GM13976 (cell line): ENCODE results near the gene MACC1.

Experiments used
- DNase-seq: peaks from one replicate; pipeline ENCODE4 v3.0.0; 2012; ENCODE audit warnings: low spot score
- in situ Hi-C: fragments of 300-500 bp; cut with MboI; formaldehyde crosslinking; loops from one replicate; pipeline ENCODE4 v1.12.0; 2022; ENCODE audit warnings: low sequenced_read_pairs, mixed read lengths, inconsistent platforms; ENCODE audit not compliant: unreplicated experiment
- TF ChIP-seq, protein P1 (sequence below): IDR thresholded peaks from 2 replicates; pipeline ENCODE4 v1.5.1; 2012; ENCODE audit warnings: borderline replicate concordance, mild to moderate bottlenecking; ENCODE audit not compliant: insufficient read depth; ENCODE audit errors: extremely low read depth, missing control alignments, control extremely low read depth

Gene MACC1

DNA sequence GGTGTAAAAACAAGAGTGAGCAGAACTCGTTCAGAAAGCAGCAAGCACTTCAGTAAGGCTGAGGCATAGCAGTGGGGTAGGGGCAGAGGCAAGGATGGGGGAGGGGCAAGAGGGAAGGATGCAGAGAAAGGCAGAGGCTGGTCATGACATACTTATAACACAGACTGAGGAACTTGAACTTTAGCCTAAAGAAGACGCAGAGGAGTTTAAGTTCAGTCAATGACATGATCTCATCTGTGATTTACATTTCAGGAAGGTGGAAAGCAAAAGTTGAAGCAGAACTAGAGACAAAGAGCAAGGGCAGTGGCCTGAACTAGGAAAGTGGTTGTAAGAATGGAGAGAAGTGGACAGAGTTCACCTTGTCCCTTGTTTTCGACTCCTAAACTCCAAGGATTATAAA lies 15.8 kb downstream of the MACC1 start:
- in situ Hi-C loops, result no loop called here
- TF ChIP-seq, protein P1, sequence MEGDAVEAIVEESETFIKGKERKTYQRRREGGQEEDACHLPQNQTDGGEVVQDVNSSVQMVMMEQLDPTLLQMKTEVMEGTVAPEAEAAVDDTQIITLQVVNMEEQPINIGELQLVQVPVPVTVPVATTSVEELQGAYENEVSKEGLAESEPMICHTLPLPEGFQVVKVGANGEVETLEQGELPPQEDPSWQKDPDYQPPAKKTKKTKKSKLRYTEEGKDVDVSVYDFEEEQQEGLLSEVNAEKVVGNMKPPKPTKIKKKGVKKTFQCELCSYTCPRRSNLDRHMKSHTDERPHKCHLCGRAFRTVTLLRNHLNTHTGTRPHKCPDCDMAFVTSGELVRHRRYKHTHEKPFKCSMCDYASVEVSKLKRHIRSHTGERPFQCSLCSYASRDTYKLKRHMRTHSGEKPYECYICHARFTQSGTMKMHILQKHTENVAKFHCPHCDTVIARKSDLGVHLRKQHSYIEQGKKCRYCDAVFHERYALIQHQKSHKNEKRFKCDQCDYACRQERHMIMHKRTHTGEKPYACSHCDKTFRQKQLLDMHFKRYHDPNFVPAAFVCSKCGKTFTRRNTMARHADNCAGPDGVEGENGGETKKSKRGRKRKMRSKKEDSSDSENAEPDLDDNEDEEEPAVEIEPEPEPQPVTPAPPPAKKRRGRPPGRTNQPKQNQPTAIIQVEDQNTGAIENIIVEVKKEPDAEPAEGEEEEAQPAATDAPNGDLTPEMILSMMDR, result no peak
- DNase-seq, result peak; percentile 44

DNA sequence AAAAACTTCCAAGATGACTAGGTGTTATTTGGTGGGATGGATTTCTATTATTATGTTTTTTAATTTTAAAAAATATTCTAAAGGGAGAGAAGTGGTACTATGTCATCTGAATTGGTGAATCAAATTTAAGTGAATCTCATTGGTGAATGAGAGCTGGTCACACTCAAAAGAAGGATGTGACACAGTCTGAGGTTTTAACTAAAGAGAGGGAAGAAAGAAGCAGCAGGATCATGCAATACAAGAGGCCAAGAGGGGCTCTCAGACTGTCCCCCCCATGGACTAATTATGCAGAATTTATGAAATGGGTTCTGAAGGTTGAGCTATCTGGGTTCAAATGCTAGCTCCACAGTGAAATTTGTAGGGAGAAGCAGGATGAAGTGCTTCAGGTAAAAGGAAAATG lies 16.2 kb downstream of the MACC1 start:
- in situ Hi-C loops, result no loop called here
- TF ChIP-seq, protein P1, result no peak
- DNase-seq, result no peak

DNA sequence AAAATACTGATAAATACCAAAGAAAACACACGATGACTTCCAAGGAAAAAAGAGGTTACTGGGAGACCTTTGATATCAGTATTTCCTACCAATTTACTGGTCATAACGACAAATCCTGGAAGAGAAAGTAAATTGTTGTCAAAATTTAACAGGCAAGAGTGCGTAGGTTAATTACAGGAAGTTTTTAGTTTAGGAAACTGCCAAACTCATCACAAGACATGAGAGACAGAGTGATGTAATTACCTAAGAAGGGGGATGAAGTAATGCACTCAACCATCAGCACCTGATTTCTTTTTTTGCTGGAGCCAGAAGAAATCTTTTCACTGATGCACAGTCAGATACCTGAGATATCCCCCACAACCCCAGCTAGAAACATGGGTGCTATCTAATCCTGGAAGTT lies 16.8 kb downstream of the MACC1 start:
- in situ Hi-C loops, result no loop called here
- TF ChIP-seq, protein P1, result no peak
- peak; percentile 54 for DNase-seq

DNA sequence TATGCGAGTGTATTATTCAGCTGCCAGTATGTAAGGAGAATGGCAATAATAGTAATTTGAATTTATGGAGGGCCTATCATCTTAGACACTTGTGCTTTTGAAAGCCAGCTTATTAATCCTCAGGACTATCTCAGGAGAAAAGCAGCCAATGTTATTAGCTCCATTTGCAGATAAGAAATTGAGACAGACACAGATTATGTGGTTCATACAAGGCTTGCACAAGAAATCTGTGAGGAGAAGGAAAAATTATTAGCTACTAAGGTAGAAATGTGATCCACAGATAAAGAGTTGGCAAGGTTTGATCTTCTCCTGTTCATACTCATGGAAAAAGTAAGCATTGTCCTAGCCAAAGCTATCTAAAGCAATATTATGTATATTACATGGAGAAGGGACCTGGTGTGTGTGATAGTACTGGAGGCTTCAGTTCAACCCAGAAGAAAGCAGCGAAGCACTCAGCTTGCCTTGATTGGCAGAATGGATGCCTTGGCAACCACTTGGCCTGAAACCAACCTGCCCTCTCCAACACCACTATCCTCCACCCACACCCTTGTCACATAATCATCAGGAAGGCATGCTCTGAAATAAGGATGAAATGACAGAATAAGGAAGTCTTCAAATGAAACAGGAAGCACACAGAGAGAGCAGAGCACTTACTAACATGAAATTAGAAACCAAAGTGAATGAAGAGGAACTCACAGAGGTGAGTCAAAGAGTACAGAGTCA lies 18.0 kb downstream of the MACC1 start:
- peak; percentile 41 for DNase-seq
- TF ChIP-seq, protein P1, result no peak
- in situ Hi-C loops, result no loop called here

DNA sequence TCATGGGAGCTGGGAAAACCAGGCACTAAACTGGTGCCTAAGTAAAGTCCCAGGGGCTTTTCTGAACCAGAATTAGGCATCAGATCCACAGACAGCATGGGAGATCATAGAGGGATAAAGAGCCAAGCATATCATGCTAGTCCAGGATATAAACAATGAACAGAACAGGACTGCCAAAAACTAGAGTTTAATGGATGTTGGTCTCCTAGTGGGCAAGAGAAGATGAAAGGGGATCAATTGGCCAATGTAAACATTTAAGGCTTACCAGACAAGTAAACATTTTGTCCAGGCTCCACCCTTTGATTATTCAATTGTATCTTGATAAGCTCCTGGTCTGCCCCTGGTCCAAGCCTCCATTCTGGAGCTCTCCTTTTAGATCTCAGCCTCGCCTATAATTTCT lies 18.9 kb downstream of the MACC1 start:
- in situ Hi-C loops, result no loop called here

DNA sequence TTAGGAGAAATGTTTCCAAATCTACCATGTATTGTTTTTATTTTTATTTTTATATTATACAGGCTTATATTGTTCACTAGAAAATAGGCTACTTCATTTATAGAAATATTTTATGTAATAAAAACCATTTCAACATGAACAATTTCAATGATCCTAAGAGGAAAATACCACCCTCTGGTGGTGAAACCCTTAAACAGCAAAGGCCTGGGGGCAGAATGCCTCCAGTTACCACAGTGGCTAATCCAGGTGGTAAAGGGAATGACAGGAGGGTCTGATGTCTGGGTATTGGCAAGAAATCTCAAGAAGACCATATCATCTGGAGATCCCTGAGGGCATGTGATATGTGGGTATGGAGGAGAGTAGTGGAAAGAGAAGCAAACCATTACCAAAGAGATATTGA lies 19.3 kb downstream of the MACC1 start:
- TF ChIP-seq, protein P1, result peak; percentile 30
- in situ Hi-C loops, result no loop called here
- no peak for DNase-seq

More for the DNA sequence above, 18.9 kb downstream of the MACC1 start:
- TF ChIP-seq, protein P1, result no peak
- DNase-seq, result no peak

DNA sequence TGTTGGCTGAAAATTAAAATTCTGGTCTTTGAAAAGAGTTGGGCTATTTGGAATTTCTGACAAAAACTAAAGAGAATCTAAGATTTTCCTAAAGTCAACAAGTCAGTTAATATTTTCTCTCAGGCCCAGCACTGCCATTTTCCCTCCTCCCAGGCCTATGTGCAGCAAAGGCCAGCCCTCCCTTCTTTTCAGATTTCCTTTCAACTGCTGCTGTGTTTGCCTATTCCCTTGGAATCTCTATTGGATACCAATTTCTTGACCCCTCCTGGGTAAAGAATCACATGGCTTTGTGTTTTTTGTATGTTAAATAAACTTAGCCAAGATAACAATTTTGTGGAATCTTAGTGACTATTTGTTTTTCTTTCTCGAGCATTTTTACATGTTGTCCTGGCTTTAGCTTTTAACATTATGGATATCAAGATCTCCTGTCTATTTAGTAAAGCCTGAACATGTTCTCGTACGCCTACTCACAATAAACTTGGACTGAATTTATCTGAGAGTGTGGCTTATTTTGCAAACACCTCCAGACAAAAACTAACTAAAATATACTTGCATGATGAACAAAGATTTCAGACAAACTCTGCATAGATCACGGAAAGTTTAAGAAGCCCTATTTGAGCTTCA lies 19.9 kb downstream of the MACC1 start:
- TF ChIP-seq, protein P1, result no peak
- in situ Hi-C loops, result no loop called here
- DNase-seq, result no peak
